ENCODE data around the gene RAB15. TPM values are rescaled to one million over a fixed set of nuclear protein-coding genes. Genes with fewer than 3 reads are reported as not detected.

RAB15 gene
- total and polyA plus RNA-seq, 9 of the 15 experiments (the other 6 are each of a cell fraction or from before 2014, with no cell fraction given): 0.09 to 0.30 (median 0.16) TPM; not detected in 2

DNA sequence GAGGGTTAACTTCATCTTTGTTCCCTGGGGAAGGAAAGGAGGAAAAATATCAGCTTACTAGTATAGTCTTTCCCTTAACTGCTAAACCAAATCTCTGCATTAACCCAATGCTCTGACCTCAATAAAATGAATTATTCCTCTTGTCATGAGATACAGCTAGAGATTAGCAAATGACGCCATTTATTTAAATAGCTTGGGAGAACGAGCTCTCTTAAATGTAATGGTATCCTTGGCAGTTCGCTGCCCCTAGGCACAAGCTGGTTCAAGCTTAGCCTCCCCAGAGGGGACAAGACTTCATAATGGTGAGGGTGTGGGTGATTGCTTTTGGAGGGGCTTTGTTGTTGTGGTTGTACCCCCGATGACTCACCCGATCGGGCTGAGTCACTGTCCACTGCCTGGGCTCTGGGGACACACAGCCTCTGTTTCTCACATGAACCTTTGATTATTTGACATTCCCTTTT, 34.2 kb upstream of the RAB15 start (continued):
- TF ChIP-seq, protein P1, sequence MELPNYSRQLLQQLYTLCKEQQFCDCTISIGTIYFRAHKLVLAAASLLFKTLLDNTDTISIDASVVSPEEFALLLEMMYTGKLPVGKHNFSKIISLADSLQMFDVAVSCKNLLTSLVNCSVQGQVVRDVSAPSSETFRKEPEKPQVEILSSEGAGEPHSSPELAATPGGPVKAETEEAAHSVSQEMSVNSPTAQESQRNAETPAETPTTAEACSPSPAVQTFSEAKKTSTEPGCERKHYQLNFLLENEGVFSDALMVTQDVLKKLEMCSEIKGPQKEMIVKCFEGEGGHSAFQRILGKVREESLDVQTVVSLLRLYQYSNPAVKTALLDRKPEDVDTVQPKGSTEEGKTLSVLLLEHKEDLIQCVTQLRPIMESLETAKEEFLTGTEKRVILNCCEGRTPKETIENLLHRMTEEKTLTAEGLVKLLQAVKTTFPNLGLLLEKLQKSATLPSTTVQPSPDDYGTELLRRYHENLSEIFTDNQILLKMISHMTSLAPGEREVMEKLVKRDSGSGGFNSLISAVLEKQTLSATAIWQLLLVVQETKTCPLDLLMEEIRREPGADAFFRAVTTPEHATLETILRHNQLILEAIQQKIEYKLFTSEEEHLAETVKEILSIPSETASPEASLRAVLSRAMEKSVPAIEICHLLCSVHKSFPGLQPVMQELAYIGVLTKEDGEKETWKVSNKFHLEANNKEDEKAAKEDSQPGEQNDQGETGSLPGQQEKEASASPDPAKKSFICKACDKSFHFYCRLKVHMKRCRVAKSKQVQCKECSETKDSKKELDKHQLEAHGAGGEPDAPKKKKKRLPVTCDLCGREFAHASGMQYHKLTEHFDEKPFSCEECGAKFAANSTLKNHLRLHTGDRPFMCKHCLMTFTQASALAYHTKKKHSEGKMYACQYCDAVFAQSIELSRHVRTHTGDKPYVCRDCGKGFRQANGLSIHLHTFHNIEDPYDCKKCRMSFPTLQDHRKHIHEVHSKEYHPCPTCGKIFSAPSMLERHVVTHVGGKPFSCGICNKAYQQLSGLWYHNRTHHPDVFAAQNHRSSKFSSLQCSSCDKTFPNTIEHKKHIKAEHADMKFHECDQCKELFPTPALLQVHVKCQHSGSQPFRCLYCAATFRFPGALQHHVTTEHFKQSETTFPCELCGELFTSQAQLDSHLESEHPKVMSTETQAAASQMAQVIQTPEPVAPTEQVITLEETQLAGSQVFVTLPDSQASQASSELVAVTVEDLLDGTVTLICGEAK (IDR thresholded peaks at IDR 0.05): no peak
- TF ChIP-seq, protein P1 (CRISPR knock-in tag; IDR thresholded peaks at IDR 0.05): no peak
- TF ChIP-seq RBM15 (IDR thresholded peaks at IDR 0.05; ENCODE audit: insufficient read depth, low read length) (no peak), HIVEP1 (CRISPR knock-in tag; IDR thresholded peaks at IDR 0.05) (no peak), KLF13 (tag; IDR thresholded peaks at IDR 0.05; ENCODE audit: borderline replicate concordance, low read depth) (no peak), U2AF1 (optimal IDR thresholded peaks at IDR 0.05; ENCODE audit: low read depth, low read length) (no peak), NFE2 (IDR thresholded peaks at IDR 0.05; ENCODE audit: low read depth) (peak; percentile 47; the same call in 1 of the 2 replicates), CCAR2 (IDR thresholded peaks at IDR 0.05; ENCODE audit: low read depth, low read length) (no peak), SMARCA4 (IDR thresholded peaks at IDR 0.05) (peak; percentile 66; the same call in 1 of the 2 replicates), MAFF (IDR thresholded peaks at IDR 0.05; ENCODE audit: low read length) (peak; percentile 2; the same call in 1 of the 2 replicates), ZNF511 (CRISPR knock-in tag; IDR thresholded peaks at IDR 0.05) (no peak), ARID2 (IDR thresholded peaks at IDR 0.05) (no peak), MYBL2 (IDR thresholded peaks at IDR 0.05; ENCODE audit: low read depth) (no peak), MYBL2 (CRISPR knock-in tag; IDR thresholded peaks at IDR 0.05; ENCODE audit: borderline replicate concordance) (no peak), GTF2E2 (tag; IDR thresholded peaks at IDR 0.05) (no peak)
- TF ChIP-seq, protein P2, sequence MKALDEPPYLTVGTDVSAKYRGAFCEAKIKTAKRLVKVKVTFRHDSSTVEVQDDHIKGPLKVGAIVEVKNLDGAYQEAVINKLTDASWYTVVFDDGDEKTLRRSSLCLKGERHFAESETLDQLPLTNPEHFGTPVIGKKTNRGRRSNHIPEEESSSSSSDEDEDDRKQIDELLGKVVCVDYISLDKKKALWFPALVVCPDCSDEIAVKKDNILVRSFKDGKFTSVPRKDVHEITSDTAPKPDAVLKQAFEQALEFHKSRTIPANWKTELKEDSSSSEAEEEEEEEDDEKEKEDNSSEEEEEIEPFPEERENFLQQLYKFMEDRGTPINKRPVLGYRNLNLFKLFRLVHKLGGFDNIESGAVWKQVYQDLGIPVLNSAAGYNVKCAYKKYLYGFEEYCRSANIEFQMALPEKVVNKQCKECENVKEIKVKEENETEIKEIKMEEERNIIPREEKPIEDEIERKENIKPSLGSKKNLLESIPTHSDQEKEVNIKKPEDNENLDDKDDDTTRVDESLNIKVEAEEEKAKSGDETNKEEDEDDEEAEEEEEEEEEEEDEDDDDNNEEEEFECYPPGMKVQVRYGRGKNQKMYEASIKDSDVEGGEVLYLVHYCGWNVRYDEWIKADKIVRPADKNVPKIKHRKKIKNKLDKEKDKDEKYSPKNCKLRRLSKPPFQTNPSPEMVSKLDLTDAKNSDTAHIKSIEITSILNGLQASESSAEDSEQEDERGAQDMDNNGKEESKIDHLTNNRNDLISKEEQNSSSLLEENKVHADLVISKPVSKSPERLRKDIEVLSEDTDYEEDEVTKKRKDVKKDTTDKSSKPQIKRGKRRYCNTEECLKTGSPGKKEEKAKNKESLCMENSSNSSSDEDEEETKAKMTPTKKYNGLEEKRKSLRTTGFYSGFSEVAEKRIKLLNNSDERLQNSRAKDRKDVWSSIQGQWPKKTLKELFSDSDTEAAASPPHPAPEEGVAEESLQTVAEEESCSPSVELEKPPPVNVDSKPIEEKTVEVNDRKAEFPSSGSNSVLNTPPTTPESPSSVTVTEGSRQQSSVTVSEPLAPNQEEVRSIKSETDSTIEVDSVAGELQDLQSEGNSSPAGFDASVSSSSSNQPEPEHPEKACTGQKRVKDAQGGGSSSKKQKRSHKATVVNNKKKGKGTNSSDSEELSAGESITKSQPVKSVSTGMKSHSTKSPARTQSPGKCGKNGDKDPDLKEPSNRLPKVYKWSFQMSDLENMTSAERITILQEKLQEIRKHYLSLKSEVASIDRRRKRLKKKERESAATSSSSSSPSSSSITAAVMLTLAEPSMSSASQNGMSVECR (CRISPR knock-in tag; IDR thresholded peaks at IDR 0.05): no peak
